ENCODE measurements around the gene ROBO2. TPM values are rescaled to one million over a fixed set of nuclear protein-coding genes. Genes with fewer than 3 reads are reported as not detected.

Gene ROBO2
- total and polyA plus RNA-seq, 2 experiments from 2014 or later: 1.5 to 7.8 TPM

- Histone ChIP-seq H3K79me2 (replicated peaks; ENCODE audit: insufficient read depth) (no peaks in the 10 kb centered on the region), H3K36me3 (ENCODE audit: insufficient read depth) (no peaks in the 10 kb centered on the region), H4K20me1 (replicated peaks; ENCODE audit: insufficient read depth) (no peaks in the 10 kb centered on the region), H3K4me2 (no peak overlapping the region), H2AFZ (peak overlapping the region; percentile 35; the same call in 1 of the 2 replicates), H3K27me3 (ENCODE audit: insufficient read depth) (no peaks in the 10 kb centered on the region), H3K9me2 (ENCODE audit: insufficient read depth) (no peaks in the 10 kb centered on the region), H3K27ac (ENCODE audit: low read depth) (no peak overlapping the region), H3K4me3 (no peak overlapping the region), H3K4me1 (ENCODE audit: insufficient read depth) (peaks cover 7% of the 10 kb centered on the region), H3F3A (replicated peaks; ENCODE audit: low read depth) (no peaks in the 10 kb centered on the region)
- H3K4me1 Mint-ChIP-seq: peaks cover 10% of the 10 kb centered on the region
- DNase-seq (ENCODE audit: low spot score): no peak
- no peak overlapping the region for H3K4me3 Mint-ChIP-seq
- no peaks in the 10 kb centered on the region for H3K9me3 Mint-ChIP-seq
- H3K36me3 Mint-ChIP-seq (ENCODE audit: low read depth): no peaks in the 10 kb centered on the region
- no peak for ATAC-seq
- peaks cover 2% of the 10 kb centered on the region for H3K27me3 Mint-ChIP-seq (ENCODE audit: insufficient read depth, low read depth, poor library complexity)
- TF ChIP-seq CTCF (conservative IDR thresholded peaks at IDR 0.05; ENCODE audit: low read depth in 2 of 2) (no peak), ZNF331 (CRISPR knock-in tag; IDR thresholded peaks at IDR 0.05; ENCODE audit: low read depth) (no peak), ETS1 (IDR thresholded peaks at IDR 0.05) (no peak), POLR2AphosphoS5 (IDR thresholded peaks at IDR 0.05; ENCODE audit: low read depth) (no peak), NANOG (IDR thresholded peaks at IDR 0.05; ENCODE audit: borderline replicate concordance) (no peak), EZH2 (IDR thresholded peaks at IDR 0.05; ENCODE audit: low read depth, unreplicated experiment) (no peak), CREB1 (CRISPR knock-in tag; IDR thresholded peaks at IDR 0.05; ENCODE audit: low read depth) (no peak), ZNF114 (CRISPR knock-in tag; IDR thresholded peaks at IDR 0.05) (no peak), ZNF462 (CRISPR knock-in tag; IDR thresholded peaks at IDR 0.05) (no peak), JUNB (IDR thresholded peaks at IDR 0.05; ENCODE audit: unreplicated experiment) (no peak), REST (IDR thresholded peaks at IDR 0.05; ENCODE audit: unreplicated experiment) (no peak), EZH2phosphoT487 (IDR thresholded peaks at IDR 0.05; ENCODE audit: unreplicated experiment) (no peak), STAT1 (IDR thresholded peaks at IDR 0.05; ENCODE audit: unreplicated experiment) (no peak)
- H3K27ac Mint-ChIP-seq: no peak overlapping the region
Measured at GRCh38 chr3:77380136-77380535, 340.2 kb downstream of the ROBO2 start.
